ENCODE results near the gene BEND3. TPM values are rescaled to one million over a fixed set of nuclear protein-coding genes. Genes with fewer than 3 reads are reported as not detected.

The BEND3 gene
- total RNA-seq, 2 donors from 2014 or later = 0.54 to 4.2 TPM

GRCh38 chr6:107124934-107125348, 9.6 kb upstream of the BEND3 start:
- ATAC-seq (ENCODE audit: insufficient number of reproducible peaks, low FRiP score, low read depth) (no peak), DNase-seq (ENCODE audit: low spot score) (no peak)
- no peak for TF ChIP-seq CTCF (IDR thresholded peaks at IDR 0.05)

GRCh38 chr6:107123501-107123900, 8.2 kb upstream of the BEND3 start:
- DNase-seq (ENCODE audit: low spot score) (no peak), ATAC-seq (ENCODE audit: insufficient number of reproducible peaks, low FRiP score, low read depth) (no peak)
- no peak for TF ChIP-seq CTCF (IDR thresholded peaks at IDR 0.05)
- no peaks in the 10 kb centered on the region for H3K27me3 ChIP-seq (replicated peaks; ENCODE audit: insufficient read depth)
- H3K4me1 ChIP-seq (ENCODE audit: control insufficient read depth in 1 of 2, low read depth in 2 of 2) = no peaks in the 10 kb centered on the region
- H3K27ac ChIP-seq = no peak overlapping the region
- no peaks in the 10 kb centered on the region for H3K9me3 ChIP-seq
- H3K4me3 ChIP-seq = no peak overlapping the region
- no peaks in the 10 kb centered on the region for H3K36me3 ChIP-seq

More at GRCh38 chr6:107124934-107125348, 9.6 kb upstream of the BEND3 start:
- Histone ChIP-seq H3K4me1 (ENCODE audit: control insufficient read depth in 1 of 2, low read depth in 2 of 2) (peaks cover 0 to 5% of the 10 kb centered on the region in 2 donors), H3K9me3 (no peaks in the 10 kb centered on the region), H3K4me3 (no peak overlapping the region), H3K27me3 (replicated peaks; ENCODE audit: insufficient read depth) (no peaks in the 10 kb centered on the region), H3K36me3 (no peaks in the 10 kb centered on the region), H3K27ac (no peak overlapping the region)

- Histone ChIP-seq H3K9me3 (no peaks in the 10 kb centered on the region), H3K4me1 (ENCODE audit: control insufficient read depth in 1 of 2, low read depth in 2 of 2) (no peaks in the 10 kb centered on the region), H3K27ac (no peak overlapping the region), H3K27me3 (replicated peaks; ENCODE audit: insufficient read depth) (no peaks in the 10 kb centered on the region), H3K36me3 (no peaks in the 10 kb centered on the region), H3K4me3 (no peak overlapping the region)
- ATAC-seq (ENCODE audit: insufficient number of reproducible peaks, low FRiP score, low read depth) (no peak), DNase-seq (ENCODE audit: low spot score) (no peak)
- TF ChIP-seq CTCF (IDR thresholded peaks at IDR 0.05) = no peak
Observed at GRCh38 chr6:107122748-107123147, 7.4 kb upstream of the BEND3 start.

- no peak overlapping the region for H3K4me3 ChIP-seq
- no peaks in the 10 kb centered on the region for H3K9me3 ChIP-seq
- no peaks in the 10 kb centered on the region for H3K36me3 ChIP-seq
- ATAC-seq (ENCODE audit: insufficient number of reproducible peaks, low FRiP score, low read depth) = no peak
- H3K27me3 ChIP-seq (replicated peaks; ENCODE audit: insufficient read depth) = no peaks in the 10 kb centered on the region
- H3K4me1 ChIP-seq (ENCODE audit: control insufficient read depth in 1 of 2, low read depth in 2 of 2) = peaks cover 0 to under 1% of the 10 kb centered on the region in 2 donors
- no peak for TF ChIP-seq CTCF (IDR thresholded peaks at IDR 0.05)
- DNase-seq (ENCODE audit: low spot score) = no peak
- no peak overlapping the region for H3K27ac ChIP-seq
Observed at GRCh38 chr6:107121964-107122495, 6.7 kb upstream of the BEND3 start.

- TF ChIP-seq CTCF (IDR thresholded peaks at IDR 0.05) = no peak
- DNase-seq (ENCODE audit: low spot score) (no peak), ATAC-seq (ENCODE audit: insufficient number of reproducible peaks, low FRiP score, low read depth) (no peak)
- Histone ChIP-seq H3K9me3 (no peaks in the 10 kb centered on the region), H3K27ac (no peak overlapping the region), H3K4me1 (ENCODE audit: control insufficient read depth in 1 of 2, low read depth in 2 of 2) (peaks cover 0 to 8% of the 10 kb centered on the region in 2 donors), H3K36me3 (no peaks in the 10 kb centered on the region), H3K27me3 (replicated peaks; ENCODE audit: insufficient read depth) (no peaks in the 10 kb centered on the region), H3K4me3 (no peak overlapping the region)
Observed at GRCh38 chr6:107121266-107121665, 6.0 kb upstream of the BEND3 start.

All from thoracic aorta (tissue), 2 donors.